GM18502 (cell line): ENCODE measurements around the gene UNK.

Experiments
- ATAC-seq: cut with Tn5 transposase; IDR thresholded peaks from one replicate; pipeline ENCODE4 v1.9.1; 2021; ENCODE audit warnings: mild to moderate bottlenecking; ENCODE audit not compliant: unreplicated experiment, poor library complexity

The UNK gene

GRCh38 chr17:75832164-75832651 lies 47.6 kb downstream of the UNK start:
- ATAC-seq: no peak

GRCh38 chr17:75832652-75833400 lies 48.2 kb downstream of the UNK start:
- ATAC-seq: no peak

GRCh38 chr17:75834279-75834920 lies 49.8 kb downstream of the UNK start:
- no peak for ATAC-seq

- no peak for ATAC-seq
Measured at GRCh38 chr17:75834928-75835653, 50.5 kb downstream of the UNK start.

GRCh38 chr17:75835654-75835987 lies 51.0 kb downstream of the UNK start:
- no peak for ATAC-seq

- ATAC-seq: no peak
Measured at GRCh38 chr17:75836605-75837004, 52.0 kb downstream of the UNK start.

GRCh38 chr17:75837899-75838298 lies 53.3 kb downstream of the UNK start:
- ATAC-seq: no peak

- ATAC-seq: no peak
Measured at GRCh38 chr17:75838410-75838809, 53.8 kb downstream of the UNK start.

- no peak for ATAC-seq
Measured at GRCh38 chr17:75839942-75840798, 55.6 kb downstream of the UNK start.

GRCh38 chr17:75840799-75841164 lies 56.2 kb downstream of the UNK start:
- no peak for ATAC-seq

- ATAC-seq: no peak
Measured at GRCh38 chr17:75842411-75842810, 57.8 kb downstream of the UNK start.

GRCh38 chr17:75842963-75843576 lies 58.5 kb downstream of the UNK start:
- no peak for ATAC-seq

GRCh38 chr17:75843577-75844529 lies 59.2 kb downstream of the UNK start, which contains the start of gene UNC13D:
UNC13D (minus strand) TSS chr17:75844404; CDS start chr17:75844337, 67 bp downstream.
- ATAC-seq: peak; percentile 33

- no peak for ATAC-seq
Measured at GRCh38 chr17:75844530-75845057, 60.0 kb downstream of the UNK start.

GRCh38 chr17:75845058-75845711 lies 60.6 kb downstream of the UNK start:
- ATAC-seq: peak; percentile 72

- ATAC-seq: no peak
Measured at GRCh38 chr17:75845933-75846691, 61.5 kb downstream of the UNK start.
